Measurements from ENCODE around the gene CCL23.

DNA sequence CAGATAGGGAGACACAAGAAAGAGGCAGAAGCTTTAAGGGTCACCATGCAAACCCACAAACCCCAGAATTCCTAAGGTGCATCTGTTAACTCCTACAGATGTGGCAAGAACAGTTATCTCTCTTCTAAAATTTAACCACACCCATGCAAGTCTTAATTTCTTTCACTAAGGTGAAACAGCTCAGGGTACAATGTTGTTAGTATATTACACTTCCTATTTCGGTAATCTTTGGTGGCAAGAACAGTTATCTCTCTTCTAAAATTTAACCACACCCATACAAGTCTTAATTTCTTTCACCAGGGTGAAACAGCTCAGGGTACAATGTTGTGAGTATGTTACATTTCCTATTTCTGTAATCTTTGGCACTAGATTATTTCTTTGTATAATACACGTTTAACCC, 6.6 kb downstream of the CCL23 start:
- TF ChIP-seq, protein P1, sequence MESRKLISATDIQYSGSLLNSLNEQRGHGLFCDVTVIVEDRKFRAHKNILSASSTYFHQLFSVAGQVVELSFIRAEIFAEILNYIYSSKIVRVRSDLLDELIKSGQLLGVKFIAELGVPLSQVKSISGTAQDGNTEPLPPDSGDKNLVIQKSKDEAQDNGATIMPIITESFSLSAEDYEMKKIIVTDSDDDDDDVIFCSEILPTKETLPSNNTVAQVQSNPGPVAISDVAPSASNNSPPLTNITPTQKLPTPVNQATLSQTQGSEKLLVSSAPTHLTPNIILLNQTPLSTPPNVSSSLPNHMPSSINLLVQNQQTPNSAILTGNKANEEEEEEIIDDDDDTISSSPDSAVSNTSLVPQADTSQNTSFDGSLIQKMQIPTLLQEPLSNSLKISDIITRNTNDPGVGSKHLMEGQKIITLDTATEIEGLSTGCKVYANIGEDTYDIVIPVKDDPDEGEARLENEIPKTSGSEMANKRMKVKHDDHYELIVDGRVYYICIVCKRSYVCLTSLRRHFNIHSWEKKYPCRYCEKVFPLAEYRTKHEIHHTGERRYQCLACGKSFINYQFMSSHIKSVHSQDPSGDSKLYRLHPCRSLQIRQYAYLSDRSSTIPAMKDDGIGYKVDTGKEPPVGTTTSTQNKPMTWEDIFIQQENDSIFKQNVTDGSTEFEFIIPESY (IDR thresholded peaks at IDR 0.05) = no peak
- TF ChIP-seq, protein P2, sequence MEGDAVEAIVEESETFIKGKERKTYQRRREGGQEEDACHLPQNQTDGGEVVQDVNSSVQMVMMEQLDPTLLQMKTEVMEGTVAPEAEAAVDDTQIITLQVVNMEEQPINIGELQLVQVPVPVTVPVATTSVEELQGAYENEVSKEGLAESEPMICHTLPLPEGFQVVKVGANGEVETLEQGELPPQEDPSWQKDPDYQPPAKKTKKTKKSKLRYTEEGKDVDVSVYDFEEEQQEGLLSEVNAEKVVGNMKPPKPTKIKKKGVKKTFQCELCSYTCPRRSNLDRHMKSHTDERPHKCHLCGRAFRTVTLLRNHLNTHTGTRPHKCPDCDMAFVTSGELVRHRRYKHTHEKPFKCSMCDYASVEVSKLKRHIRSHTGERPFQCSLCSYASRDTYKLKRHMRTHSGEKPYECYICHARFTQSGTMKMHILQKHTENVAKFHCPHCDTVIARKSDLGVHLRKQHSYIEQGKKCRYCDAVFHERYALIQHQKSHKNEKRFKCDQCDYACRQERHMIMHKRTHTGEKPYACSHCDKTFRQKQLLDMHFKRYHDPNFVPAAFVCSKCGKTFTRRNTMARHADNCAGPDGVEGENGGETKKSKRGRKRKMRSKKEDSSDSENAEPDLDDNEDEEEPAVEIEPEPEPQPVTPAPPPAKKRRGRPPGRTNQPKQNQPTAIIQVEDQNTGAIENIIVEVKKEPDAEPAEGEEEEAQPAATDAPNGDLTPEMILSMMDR (IDR thresholded peaks at IDR 0.05; ENCODE audit: low read depth, low read length, missing input control) = no peak
- TF ChIP-seq, protein P3, sequence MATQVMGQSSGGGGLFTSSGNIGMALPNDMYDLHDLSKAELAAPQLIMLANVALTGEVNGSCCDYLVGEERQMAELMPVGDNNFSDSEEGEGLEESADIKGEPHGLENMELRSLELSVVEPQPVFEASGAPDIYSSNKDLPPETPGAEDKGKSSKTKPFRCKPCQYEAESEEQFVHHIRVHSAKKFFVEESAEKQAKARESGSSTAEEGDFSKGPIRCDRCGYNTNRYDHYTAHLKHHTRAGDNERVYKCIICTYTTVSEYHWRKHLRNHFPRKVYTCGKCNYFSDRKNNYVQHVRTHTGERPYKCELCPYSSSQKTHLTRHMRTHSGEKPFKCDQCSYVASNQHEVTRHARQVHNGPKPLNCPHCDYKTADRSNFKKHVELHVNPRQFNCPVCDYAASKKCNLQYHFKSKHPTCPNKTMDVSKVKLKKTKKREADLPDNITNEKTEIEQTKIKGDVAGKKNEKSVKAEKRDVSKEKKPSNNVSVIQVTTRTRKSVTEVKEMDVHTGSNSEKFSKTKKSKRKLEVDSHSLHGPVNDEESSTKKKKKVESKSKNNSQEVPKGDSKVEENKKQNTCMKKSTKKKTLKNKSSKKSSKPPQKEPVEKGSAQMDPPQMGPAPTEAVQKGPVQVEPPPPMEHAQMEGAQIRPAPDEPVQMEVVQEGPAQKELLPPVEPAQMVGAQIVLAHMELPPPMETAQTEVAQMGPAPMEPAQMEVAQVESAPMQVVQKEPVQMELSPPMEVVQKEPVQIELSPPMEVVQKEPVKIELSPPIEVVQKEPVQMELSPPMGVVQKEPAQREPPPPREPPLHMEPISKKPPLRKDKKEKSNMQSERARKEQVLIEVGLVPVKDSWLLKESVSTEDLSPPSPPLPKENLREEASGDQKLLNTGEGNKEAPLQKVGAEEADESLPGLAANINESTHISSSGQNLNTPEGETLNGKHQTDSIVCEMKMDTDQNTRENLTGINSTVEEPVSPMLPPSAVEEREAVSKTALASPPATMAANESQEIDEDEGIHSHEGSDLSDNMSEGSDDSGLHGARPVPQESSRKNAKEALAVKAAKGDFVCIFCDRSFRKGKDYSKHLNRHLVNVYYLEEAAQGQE (IDR thresholded peaks at IDR 0.05) = no peak
- TF ChIP-seq SP1 (IDR thresholded peaks at IDR 0.05) (no peak), TAF1 (conservative IDR thresholded peaks at IDR 0.05) (no peak)
- TF ChIP-seq, protein P4, sequence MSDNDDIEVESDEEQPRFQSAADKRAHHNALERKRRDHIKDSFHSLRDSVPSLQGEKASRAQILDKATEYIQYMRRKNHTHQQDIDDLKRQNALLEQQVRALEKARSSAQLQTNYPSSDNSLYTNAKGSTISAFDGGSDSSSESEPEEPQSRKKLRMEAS (IDR thresholded peaks at IDR 0.05) = no peak
